Sigmoid colon (tissue), 4 donors: ENCODE measurements around the gene CENPP.

Experiments
- CTCF ChIP-seq, 4 experiments: fragments of 450-650 bp in 3 of 4; fragments of 200-600 bp in 1 of 4; IDR thresholded peaks; one replicate each; pipeline ENCODE4 v1.5.1; 2016 to 2019; ENCODE audit warnings: antibody characterized with exemption in 4 of 4, mild to moderate bottlenecking in 3 of 4, moderate library complexity in 2 of 4
- EP300 ChIP-seq, 4 donors: sonication (generic); formaldehyde crosslinking; IDR thresholded peaks; one replicate each; pipeline ENCODE4 v1.6.1; 2017; ENCODE audit warnings: antibody characterized with exemption in 4 of 4
- POLR2A ChIP-seq, 2 donors: fragments of 450-650 bp; IDR thresholded peaks; one replicate each; pipeline ENCODE4 v1.6.1; 2016; ENCODE audit warnings: antibody characterized with exemption in 2 of 2, mild to moderate bottlenecking in 2 of 2, moderate library complexity in 2 of 2
- POLR2AphosphoS5 ChIP-seq, 4 donors: sonication (generic); formaldehyde crosslinking; IDR thresholded peaks; one replicate each; pipeline ENCODE4 v1.6.1; 2017; ENCODE audit warnings: antibody characterized with exemption in 4 of 4

DNA sequence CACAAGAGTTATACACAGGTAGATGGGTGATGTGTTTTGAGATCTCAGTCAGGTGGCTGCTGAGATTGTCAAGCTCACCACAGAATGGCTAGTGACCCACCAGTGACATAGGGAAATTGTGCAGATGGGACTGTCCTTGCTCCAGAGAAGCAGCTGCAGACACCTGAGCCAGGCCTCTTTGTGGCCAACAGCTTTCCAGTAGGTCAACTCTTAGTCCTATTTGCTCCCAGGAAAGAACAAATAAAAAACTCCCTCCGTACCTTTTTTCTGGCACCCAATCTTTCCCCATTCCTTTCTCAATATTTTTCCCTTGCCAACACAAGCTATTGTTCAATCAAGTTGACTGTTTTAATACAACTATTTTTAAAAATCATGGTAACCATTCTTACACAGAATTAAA lies 46.5 kb upstream of the CENPP start:
- TF ChIP-seq POLR2A (IDR thresholded peaks at IDR 0.05): no peak
- no peak for TF ChIP-seq CTCF (IDR thresholded peaks at IDR 0.05)
- no peak for TF ChIP-seq EP300 (IDR thresholded peaks at IDR 0.05)
- no peak for TF ChIP-seq POLR2AphosphoS5 (IDR thresholded peaks at IDR 0.05)
